NCI-H82 treated with DMSO at 0.1 percent for 48 hours (cell line): Measurements from ENCODE around the gene NIPSNAP3A.

Source experiments
- DNase-seq: peaks from one replicate; lab custom pipeline; 2025; ENCODE audit not compliant: unreplicated experiment; lab: John Stamatoyannopoulos, UW

Gene NIPSNAP3A

DNA sequence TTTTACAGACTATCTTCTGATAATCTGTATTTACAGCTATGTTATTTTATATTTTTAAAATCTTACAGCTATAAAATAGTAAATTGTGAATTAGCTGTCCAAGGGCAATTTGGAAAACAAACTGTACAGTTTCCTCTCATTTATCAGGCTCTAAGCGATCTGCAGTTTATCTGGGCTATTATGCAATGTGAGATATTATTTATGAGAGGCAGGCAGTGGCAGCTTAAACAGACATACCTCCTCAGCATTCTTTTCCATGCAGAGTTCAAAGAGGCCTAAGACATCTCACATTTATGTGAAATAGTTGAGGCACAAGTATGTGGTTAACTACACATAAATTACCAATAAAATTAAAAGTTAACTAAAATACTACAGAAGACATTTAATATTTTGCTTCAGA, 26.6 kb downstream of the NIPSNAP3A start:
- DNase-seq: no peak

DNA sequence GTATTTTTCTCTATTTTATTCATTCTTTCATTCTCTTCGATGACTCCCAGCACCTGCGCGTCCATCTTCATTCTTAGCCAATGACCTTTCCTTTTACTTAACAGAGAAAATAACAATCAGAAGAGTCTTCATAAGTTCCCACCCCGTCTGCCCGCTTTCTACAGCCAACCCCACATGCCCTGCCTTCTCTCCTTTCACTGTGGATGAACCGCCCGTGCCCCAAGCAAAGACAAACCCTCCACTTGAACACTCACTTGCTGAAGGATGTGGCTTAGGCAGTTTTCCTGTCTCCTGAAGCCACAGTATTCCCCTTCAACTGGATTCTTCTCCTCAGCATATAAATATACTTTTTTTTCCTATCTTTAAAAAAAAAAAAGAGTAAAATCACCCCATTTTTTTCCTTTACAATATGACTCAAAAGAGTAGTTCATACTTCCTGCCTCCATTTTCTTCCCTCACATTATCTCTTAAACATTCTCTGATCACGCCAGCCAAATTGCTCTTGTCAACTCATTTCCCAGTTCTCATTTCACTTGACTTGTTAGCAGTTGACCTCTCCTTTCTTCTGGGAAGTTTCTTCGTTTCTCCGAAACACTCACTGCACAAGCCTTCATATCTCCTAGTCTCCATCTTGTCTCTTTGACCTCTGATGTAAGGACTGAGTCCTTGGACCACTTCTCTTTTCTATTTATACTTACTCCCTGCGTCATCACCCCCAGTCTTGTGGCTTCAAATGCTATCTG, 27.5 kb downstream of the NIPSNAP3A start:
- no peak for DNase-seq

DNA sequence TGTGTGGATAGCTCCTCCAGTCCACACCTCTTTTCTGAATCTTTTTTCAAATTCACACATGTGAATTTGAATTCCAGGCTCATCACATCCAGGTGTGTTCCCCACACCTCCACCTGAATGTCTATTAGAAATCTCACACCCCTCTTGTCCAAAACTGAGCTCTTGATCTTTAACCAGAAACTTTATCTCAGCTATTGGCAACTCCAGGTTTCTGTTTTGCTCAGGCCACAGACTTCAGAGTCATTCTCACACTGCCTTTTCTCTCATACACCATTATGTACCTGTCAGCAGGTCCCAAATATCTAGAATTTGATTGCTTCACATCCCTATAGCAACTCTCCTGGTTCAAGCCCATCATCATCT, 28.1 kb downstream of the NIPSNAP3A start:
- DNase-seq: no peak

DNA sequence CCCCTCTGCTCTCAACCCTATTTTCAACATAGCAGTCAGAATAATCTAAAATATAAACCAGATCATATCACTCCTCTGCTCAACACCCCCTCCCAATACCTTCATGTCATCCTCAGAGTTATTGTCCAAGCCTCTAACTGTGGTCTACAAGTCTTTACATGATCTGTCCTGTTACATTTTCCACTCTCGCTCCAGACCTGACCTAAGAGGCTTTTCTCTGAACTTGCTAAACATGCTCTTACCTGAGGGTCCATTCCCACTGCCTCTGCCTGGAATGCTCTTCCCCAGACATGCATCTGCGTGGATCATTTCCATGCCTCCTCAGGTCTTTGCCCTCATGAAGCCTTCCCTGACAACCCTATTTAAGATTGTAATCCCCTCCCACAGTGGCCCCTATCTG, 28.5 kb downstream of the NIPSNAP3A start:
- no peak for DNase-seq

DNA sequence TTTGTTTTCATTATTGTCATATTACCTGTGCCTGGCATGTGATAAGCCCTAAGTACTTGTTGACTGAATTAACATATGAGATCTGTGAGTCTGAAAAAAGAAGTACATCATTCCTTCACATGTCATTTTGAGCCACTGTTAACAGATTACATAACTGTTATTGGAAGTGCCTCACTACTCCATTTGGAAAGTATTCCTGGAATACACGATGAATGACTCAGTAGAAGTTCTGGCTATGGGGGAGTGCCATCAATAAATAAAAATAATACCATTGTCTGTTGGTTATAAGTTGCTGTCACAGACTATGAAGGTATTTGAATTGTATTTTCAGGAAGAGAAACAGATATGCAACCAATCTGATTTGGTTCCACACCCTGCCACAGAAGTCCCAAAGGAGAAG, 29.3 kb downstream of the NIPSNAP3A start:
- DNase-seq: no peak

DNA sequence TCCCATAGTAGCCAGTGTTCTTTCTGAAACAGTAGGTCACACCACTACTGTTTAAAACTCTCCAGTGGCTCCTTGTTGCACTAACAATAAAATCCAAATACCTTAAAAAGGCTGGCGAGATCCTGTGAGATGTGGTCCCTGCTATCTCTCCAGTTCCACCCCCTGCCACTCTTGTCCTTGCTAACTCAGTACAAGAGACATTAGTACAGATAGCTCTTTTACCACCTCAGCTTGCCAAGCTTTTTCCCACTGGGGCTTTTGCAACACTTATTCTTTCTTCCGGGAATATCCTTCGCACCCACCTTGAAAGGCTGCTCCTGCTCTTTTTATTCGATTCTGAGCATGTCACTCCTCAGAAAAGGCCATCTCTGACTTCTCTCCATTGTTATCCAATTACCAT, 31.3 kb downstream of the NIPSNAP3A start:
- DNase-seq: no peak

DNA sequence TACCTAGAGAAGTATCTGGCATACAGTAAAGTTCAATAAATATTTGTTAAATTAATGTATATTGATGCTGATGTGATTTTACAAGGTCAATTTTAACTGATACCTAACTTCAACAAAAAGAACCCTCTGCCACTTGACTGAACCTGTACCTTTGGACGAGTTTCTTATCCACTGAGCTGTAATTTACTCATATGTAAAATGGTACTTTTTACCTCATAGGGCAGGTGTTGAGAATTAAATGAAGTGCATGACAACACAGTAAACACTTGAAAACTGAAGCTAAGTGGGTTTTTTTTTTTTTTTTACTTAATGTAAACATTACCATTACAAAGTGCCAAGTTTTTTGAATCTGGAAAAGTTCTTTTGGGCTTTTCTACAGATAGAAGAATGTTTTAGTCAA, 31.9 kb downstream of the NIPSNAP3A start:
- DNase-seq: no peak

DNA sequence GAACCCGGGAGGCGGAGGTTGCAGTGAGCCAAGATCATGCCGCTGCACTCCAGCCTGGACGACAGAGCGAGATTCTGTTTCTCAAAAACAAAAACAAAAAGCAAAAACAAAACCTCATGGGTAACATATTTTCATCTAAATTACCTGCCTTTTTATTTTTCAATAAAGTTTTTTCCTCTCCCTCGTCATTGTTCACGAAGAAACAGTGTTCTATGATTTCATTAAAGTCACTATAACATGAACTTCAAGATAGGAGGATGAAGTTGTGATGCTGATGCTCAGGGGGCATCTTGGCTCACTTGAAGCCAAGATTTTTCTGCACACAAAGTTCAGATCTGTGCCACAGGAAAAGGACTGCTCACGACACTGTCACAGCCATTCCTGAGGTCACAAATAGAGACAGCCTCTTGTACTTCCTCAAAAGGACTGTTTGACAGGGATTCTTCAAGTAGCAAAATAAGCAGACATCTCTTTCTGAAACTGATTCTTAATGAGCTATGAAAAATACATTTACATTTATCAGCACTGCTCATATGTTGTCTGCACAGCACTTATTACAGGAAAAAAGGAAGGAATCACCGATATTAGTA, 32.6 kb downstream of the NIPSNAP3A start:
- no peak for DNase-seq

DNA sequence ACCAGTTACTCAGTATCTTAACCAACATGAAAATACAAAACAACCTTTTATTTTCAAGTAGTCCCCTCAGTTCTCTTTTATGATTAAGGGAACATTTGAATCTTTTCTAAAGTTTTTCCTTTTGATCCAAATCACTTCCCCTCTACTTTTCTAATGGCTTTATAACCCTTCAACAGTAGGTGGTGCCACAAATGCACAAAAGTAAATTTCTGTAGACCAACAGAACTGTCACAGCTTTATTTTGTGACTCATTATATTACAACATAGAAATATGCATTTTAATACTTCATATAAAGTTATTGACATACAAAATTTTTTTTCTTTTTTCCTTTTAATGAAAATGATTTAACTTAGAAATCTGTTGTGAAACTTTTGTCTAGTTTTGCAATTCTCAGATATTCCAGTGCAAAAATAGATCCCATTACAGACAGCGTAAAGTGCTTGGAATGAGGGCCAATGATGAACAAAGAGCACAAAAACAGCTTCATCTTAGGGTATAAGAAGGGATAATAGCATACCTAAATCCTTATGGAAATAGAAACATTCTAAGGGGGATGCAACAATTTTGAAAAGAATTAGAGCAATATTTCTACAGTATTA, 33.4 kb downstream of the NIPSNAP3A start:
- DNase-seq: no peak

DNA sequence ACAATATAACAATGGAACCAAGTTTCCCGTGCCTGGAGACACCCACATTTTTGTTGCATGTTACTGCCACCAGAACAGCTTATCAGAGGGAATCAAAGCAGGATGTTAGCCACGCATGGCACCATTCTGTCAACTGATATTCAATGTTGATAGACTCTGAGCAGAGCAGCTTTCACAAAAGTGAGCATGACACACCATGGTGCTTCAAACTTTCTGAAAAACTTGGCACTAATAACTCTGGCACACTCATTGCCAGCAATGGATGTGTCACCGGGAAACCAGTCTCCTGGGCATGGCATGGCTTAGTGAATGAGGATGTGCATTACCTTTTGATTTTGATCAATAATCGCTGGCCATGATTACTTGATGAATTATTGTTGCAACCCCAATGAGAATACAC, 36.1 kb downstream of the NIPSNAP3A start:
- no peak for DNase-seq

DNA sequence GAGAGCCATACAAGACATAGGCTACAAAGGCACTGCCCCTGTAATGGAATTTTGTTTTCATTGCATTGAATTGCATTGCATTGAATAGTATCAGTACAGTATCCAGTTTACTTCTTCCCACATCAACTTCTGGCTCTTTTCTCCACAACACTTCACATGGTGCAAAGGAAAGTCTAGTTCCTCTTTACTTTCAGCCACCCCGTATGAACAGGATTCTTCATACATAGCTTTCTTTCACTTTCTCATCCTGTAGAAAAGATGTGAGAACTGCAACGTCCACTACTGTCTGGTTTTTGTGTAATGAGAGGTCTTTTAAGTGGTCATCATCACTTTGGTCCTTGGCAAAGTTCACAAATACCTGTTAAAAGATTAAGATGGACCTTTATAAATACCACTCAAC, 36.6 kb downstream of the NIPSNAP3A start:
- DNase-seq: no peak

DNA sequence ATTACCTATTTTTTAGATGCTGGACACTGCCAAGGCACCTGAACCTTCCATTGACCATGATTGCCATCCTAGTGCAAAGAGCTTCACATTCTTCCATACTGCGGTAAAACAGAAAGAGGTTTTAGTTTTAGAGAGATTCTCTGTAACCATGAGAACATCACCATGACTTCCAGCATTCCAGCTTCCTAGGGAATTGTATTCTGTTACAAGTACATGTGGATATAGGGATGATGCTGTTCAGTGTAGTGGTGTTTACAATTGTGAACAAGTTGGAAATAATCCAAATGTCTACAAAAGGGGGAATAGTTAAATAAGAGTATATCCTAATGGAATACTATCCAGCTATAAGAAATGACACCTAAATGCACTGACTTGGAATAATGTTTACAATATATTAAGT, 38.8 kb downstream of the NIPSNAP3A start:
- no peak for DNase-seq

DNA sequence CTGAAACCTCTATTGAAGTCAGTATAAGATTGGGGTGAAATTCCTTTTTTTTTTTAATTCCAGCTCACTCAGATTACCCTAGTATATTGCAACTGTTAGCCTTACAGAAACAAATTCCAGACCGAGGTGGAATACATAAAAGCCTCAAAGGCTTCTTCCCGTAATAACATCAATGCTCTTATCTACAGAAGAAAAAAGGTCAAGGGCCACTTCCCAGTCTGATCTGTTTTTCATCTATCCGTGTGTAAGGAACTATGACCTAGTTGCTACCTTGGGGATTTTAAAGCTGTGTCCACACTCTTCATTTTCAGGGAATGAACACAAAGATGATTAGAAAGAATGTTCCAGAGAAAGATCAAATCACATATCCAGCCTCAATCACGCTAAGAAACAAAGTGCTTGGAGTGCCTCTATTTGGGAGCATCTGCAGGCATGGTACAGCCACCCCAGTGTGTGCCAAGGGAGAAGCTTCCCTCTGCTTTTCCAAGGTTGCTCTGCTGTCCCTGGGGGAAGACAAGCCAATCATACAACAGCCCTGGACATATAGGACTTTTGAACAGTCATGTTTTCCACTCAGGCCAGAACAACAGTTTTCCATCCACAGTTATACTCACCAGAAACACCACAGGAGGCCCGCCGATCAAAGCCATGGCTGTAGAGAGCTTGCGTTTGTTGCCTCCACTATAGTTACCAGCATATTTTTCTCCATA, 40.0 kb downstream of the NIPSNAP3A start:
- no peak for DNase-seq

DNA sequence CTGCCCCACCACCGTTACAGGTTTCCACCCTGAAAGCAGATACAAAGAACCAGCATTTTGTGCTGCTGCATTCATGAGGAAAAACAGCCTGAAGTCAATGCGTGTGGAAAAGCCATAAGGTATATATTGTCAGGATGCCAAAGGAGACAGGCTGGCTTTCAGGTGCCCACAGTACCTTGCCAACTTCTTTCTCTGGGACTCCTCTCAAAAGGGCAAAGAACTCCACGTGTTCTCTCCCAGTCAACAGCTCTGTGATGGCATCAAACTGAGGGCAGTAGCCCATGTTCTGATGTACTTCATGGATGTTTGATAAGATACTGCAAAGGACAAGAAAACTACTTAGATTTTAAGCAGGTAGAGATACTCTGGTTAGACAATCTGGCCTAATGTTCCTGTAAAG, 40.8 kb downstream of the NIPSNAP3A start:
- DNase-seq: no peak

DNA sequence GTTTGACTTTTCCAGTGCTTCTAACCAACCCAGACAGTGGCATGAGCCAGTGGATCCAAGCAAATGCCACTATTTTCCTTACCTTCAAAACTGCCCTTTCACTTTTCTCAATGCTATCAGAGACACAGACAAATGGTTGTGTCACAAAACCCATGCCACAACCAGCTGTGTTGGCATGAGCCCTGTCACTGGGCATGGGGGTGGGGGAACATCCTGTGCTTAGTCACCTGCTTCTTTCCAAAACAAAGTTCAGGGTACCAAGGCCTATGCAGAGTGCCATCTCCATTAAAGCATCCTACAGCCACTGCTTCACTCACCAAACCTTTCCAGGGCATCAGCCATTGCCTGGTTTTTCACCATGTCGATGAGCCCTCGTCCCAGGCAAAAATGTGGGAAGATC, 46.6 kb downstream of the NIPSNAP3A start:
- DNase-seq: no peak

DNA sequence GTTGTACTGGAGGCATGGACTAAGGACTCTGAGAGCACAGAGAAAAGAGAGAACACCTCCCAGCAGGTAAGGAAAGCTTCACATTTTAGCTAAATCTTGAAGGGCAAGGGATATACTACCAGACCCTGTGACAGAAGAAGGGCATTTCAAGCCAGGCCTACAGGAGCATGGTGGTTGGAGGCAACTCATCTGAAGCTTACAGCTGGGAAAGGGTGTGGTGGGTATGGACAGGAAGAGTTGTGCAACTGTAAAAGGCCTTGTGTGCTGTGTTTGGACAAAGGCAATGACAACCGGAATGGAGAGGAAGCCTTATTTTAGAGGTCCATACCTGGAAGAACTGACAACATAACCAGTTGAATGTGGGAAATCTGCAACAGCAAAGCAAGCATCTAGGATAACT, 47.6 kb downstream of the NIPSNAP3A start:
- no peak for DNase-seq

DNA sequence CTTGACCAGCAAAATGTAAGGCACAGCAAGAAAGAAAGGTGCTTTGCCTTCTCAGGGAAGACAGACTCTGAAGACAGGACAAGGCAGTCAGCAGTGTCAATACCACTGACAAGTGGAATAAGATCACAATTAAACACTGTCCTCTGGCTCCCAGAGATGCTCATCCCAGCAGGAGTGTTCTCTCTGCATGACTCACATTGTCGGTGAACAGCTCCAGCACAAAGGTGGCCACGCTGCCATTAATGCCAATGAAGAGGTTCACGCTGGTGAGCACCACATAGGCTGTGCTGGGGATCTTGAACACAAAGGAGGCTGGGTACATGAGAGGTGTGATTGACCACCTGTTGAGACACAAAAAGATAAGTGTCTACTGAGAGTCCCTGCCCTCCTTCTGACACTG, 48.4 kb downstream of the NIPSNAP3A start:
- no peak for DNase-seq

DNA sequence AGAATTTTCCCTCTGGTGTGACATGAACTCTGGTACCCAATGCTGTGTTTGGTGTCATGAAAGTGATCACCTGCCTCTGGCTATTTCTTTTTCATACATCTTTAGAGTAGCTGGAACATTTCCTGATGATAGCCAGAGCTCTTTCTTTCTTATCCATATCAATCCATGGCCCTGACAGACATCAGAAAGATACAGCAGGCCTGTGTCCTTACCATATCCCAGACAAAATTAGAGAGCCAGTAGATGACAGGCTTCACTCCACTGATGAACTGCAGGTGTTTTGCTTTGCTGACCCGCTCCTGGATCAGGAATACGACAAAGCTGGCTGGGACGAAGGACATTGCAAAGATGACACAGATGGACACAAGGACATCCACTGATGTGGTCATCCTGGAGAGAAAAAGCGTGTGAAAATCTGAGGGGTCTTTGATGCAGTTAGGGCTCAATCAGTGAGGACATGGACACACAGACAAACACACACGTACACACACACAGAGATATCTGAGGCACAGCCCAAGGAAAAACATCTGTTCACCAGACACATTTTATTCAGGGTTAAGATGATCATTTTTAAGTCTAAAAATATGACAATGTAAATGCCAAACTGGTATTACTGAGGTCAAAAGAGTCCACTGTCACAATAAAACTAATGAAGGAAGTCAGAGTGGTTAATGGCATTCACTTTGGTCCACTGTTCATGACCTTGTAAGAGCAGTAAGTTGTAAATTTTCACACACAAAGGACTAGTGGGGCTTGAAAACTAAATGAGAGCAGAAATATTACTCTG, 50.9 kb downstream of the NIPSNAP3A start:
- DNase-seq: no peak

DNA sequence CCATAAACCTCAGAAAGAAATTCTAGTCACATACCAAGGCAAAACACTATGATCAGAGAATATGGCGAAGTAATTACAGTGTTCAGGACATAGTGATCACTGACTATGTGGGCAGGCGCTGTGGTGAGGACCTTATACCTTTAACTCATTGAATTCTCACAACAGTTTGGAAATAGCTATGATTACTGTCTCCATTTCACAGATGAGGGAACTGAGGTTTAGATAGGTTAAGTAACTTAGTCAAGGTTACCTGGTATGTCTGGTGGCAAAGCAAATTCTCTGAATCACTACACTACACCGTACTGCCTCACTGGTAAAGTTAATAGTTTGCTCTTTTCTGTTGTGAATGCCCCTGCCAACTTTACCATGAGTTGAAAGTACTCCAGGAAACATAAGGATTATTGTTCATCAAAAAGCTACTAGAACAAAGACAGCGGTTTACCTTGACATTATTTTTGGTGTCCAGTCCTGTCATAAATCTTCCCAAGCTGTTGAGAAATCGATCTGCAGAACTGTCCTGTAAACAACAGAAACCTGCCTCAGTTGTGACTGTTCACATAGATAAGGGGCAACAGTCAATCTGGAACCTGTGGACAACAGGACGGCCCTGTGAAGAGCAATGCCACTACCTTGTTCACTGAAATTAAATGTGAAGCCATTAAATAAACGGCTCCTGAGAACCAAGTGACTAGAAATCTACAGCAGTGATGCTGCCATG, 52.7 kb downstream of the NIPSNAP3A start:
- no peak for DNase-seq

DNA sequence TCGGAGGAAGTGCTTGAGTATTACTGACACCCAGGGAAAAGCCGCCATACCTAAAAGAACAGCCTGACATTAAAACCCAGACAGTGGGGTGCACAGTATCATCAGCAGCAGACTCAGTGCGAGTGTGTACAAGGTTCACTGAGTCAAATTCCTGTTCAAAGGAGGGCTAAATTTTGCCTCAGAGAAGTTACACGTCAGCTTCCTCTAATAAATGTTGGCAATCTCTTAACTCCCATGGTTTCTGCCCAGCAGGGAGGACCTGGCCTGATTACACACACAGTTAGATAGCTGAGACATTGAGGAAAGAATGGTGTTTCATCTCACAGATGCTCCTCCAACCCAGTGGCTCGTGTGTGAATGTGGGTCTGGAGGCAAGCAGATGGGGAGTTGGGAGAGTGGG, 54.6 kb downstream of the NIPSNAP3A start:
- no peak for DNase-seq

DNA sequence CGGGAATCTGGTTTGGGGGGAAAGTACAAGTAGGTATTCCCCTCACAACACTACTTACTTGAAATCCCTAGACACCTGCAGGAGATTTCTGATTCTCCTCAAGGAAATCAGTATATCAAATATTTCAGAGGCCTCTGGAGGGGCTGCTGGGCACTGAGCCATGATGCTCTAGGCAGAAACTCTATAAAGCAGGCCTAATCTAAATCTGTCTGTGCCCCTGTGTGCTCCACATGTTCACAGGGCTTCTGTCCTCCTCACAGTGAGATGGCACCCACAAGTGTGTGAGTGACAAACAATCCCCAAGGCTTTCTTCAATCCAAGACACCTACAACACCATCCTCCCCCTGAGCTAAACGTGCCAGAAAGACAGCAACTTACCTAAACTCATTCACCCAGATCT, 55.4 kb downstream of the NIPSNAP3A start:
- DNase-seq: no peak
